K562 (cell line): ENCODE data around the gene FARSA. TPM values are rescaled to one million over a fixed set of nuclear protein-coding genes. Genes with fewer than 3 reads are reported as not detected.
A peak's percentile ranks its signal among the peaks of the same experiment; 100 is the strongest.

Experiments used
- AFF1 ChIP-seq, 2 experiments: fragments of 450-650 bp; IDR thresholded peaks; 2 replicates each; pipeline ENCODE4 v1.6.1; 2018; ENCODE audit warnings: mild to moderate bottlenecking in 2 of 2, low read depth in 1 of 2; ENCODE audit not compliant: partially characterized antibody in 2 of 2
- CBX8 ChIP-seq: fragments of 200-600 bp; sonication (generic); IDR thresholded peaks from 2 replicates; pipeline ENCODE4 v1.6.1; 2012; ENCODE audit warnings: borderline replicate concordance, mixed run types, low read depth, mild to moderate bottlenecking, moderate library complexity, mixed read lengths, low read length, control low read depth, inconsistent platforms; ENCODE audit not compliant: poor library complexity, severe bottlenecking; ENCODE audit errors: extremely low read depth
- EHMT2 ChIP-seq: fragments of 450-650 bp; IDR thresholded peaks from 2 replicates; pipeline ENCODE4 v1.6.1; 2018; ENCODE audit warnings: antibody characterized with exemption
- ELK1 ChIP-seq: sonication (generic); formaldehyde crosslinking; IDR thresholded peaks from 2 replicates; pipeline ENCODE4 v1.8.1; 2022; ENCODE audit warnings: missing genetic modification reagents
- EWSR1 ChIP-seq: fragments of 450-650 bp; IDR thresholded peaks from 2 replicates; pipeline ENCODE4 v1.6.1; 2018; ENCODE audit warnings: borderline replicate concordance, mild to moderate bottlenecking, low read depth, moderate library complexity; ENCODE audit not compliant: partially characterized antibody
- FUS ChIP-seq: fragments of 200-400 bp; formaldehyde crosslinking; optimal IDR thresholded peaks from 2 replicates; pipeline ENCODE3; 2017; ENCODE audit warnings: low read depth, low read length
- GTF3C2 ChIP-seq: IDR thresholded peaks from 3 replicates; pipeline ENCODE4 v1.6.1; 2011; ENCODE audit warnings: borderline replicate concordance, mild to moderate bottlenecking, moderate library complexity; ENCODE audit not compliant: insufficient read length; ENCODE audit errors: extremely low read depth
- MYBL2 ChIP-seq, 2 experiments: fragments of 450-650 bp in 1 of 2; sonication (generic) in 1 of 2; formaldehyde crosslinking in 1 of 2; IDR thresholded peaks; 2 replicates each; pipeline versions ENCODE4 v1.6.1 to v1.8.1; 2017 to 2022; ENCODE audit warnings: borderline replicate concordance in 1 of 2, inconsistent platforms in 1 of 2, low read depth in 1 of 2, mild to moderate bottlenecking in 1 of 2, missing genetic modification reagents in 1 of 2, moderate library complexity in 1 of 2
- NR0B1 ChIP-seq: fragments of 450-650 bp; IDR thresholded peaks from one replicate; pipeline ENCODE4 v1.6.1; 2018; ENCODE audit warnings: mild to moderate bottlenecking, moderate library complexity; ENCODE audit not compliant: partially characterized antibody
- ZBTB26 ChIP-seq: fragments of 450-650 bp; formaldehyde crosslinking; IDR thresholded peaks from 2 replicates; pipeline ENCODE4 v1.4.0; 2022; ENCODE audit warnings: missing genetic modification characterization
- ZC3H4 ChIP-seq: sonication (generic); formaldehyde crosslinking; IDR thresholded peaks from 2 replicates; pipeline ENCODE4 v1.9.0; 2021; ENCODE audit warnings: missing genetic modification reagents, borderline replicate concordance
- ZNF146 ChIP-seq: IDR thresholded peaks from one replicate; pipeline ENCODE4 v1.6.1; 2018; ENCODE audit warnings: missing compliant biosample characterization; ENCODE audit not compliant: unreplicated experiment
- ZNF23 ChIP-seq: fragments of 250-450 bp; sonication (Bioruptor Pico); IDR thresholded peaks from 2 replicates; pipeline ENCODE4 v1.4.0; 2020; ENCODE audit warnings: mild to moderate bottlenecking
- ZNF766 ChIP-seq: fragments of 200-800 bp; sonication (Bioruptor generic); conservative IDR thresholded peaks from 2 replicates; pipeline ENCODE4 v1.6.1; 2016; ENCODE audit warnings: missing genetic modification characterization, missing compliant biosample characterization
- polyA plus RNA-seq, 8 experiments: library from polyadenylated mRNA; depleted of rRNA in 4 of 8; stranded (reverse) in 5 of 8; unstranded in 3 of 8; fragments of >200 nt; fragmentation: Nextera tagmentation in 2 of 8; fragmentation: Illumina TruSeq in 1 of 8; extraction: Ambion mirVana in 2 of 8; extraction: Trizol in 1 of 8; gene quantifications; 2 replicates each; pipeline versions ENCODE4 v1.2.1 to v1.2.3, GENCODE V29; 2011 to 2014; ENCODE audit warnings: inconsistent platforms in 1 of 8, missing spikeins in 1 of 8
- total RNA-seq, 7 experiments: library from RNA; depleted of rRNA in 6 of 7; stranded (reverse); fragments of >200 nt in 6 of 7; fragmentation: Illumina TruSeq in 2 of 7; extraction: Trizol in 2 of 7; gene quantifications; 2 replicates each; pipeline versions ENCODE4 v1.2.1 to v1.2.3, GENCODE V29; 2011 to 2021; ENCODE audit warnings: low replicate concordance in 1 of 7

Gene FARSA
- total and polyA plus RNA-seq, 9 of the 15 experiments (the other 6 are each of a cell fraction or from before 2014, with no cell fraction given) = 25.2 to 237 (median 89.6) TPM

GRCh38 chr19:12933287-12934072 is at the start of gene FARSA (continued):
- TF ChIP-seq AFF1 (IDR thresholded peaks at IDR 0.05; ENCODE audit: low read depth in 1 of 2, partially characterized antibody in 2 of 2) (no peak), ELK1 (CRISPR knock-in tag) (no peak), NR0B1 (no peak), MYBL2 (IDR thresholded peaks at IDR 0.05; ENCODE audit: low read depth) (no peak), MYBL2 (CRISPR knock-in tag; IDR thresholded peaks at IDR 0.05; ENCODE audit: borderline replicate concordance) (no peak), ZNF766 (peak; percentile 86), EHMT2 (no peak), ZC3H4 (CRISPR knock-in tag) (no peak), FUS (no peak), ZNF23 (no peak), CBX8 (no peak), ZNF146 (CRISPR knock-in tag) (no peak), ZBTB26 (CRISPR knock-in tag) (no peak), GTF3C2 (no peak), EWSR1 (no peak)
